Measurements from ENCODE around the gene GAGE10. TPM values are rescaled to one million over a fixed set of nuclear protein-coding genes. Genes with fewer than 3 reads are reported as not detected.

GAGE10 gene
- total and polyA plus RNA-seq, 2 of the 4 experiments (the other 2 are of a cell fraction), result not detected

DNA sequence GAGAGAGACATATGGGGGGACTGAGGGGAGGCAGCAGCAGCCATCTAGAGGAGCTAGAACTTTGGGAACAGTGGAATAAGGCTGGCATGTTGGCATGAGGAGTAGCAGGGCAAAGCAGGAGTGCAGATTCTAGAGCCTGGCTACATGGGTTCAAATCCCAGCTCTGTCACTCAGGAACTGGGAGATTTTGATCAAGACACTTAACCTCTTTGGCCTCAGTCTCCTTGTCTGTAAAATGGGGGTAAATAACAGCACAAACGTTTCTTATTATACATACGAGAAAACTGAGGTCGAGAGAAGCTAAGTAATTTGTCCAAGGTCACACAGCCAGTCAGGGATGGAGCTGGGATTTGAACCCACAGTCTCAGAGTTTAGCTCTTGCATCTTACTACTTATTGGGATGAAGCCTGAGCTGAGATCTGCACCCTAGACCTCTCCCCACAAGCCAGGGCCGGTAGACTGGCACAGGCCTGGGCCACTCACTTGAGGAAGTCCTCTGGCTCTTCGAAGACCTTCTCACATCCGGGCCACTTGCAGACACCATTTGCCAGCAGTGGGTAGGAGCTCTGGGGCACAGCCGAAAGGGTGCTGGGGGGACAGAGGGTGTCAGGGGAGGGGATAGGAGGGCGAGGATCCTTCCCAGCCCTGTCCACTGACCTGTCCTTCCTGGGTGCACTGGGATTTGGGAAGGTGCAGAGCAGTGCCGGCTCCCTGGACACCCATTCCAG, 47.0 kb upstream of the GAGE10 start:
- intact Hi-C loops (cut with micrococcal nuclease) (no loop called here), in situ Hi-C loops (cut with MboI; ENCODE audit: low sequenced_read_pairs) (no loop called here), dilution Hi-C loops (cut with HindIII; ENCODE audit: low sequenced_read_pairs, unreplicated experiment) (no loop called here)
- Histone ChIP-seq H4K5ac (ENCODE audit: low read depth, low read length) (no peak overlapping the region), H3K4me2 (ENCODE audit: low read depth, low read length) (no peak overlapping the region), H3K18ac (ENCODE audit: low read depth, low read length) (no peak overlapping the region), H2BK20ac (ENCODE audit: low read depth, low read length) (no peak overlapping the region), H2AK5ac (ENCODE audit: low read depth, low read length) (no peak overlapping the region), H3K36me3 (ENCODE audit: control insufficient read depth, insufficient read depth, low read length) (no peaks in the 10 kb centered on the region), H2BK5ac (ENCODE audit: low read depth, low read length, poor library complexity, severe bottlenecking) (no peak overlapping the region), H4K20me1 (ENCODE audit: insufficient read depth, low read length) (no peaks in the 10 kb centered on the region), H3K23ac (ENCODE audit: low read depth, low read length) (no peak overlapping the region), H3K9ac (ENCODE audit: low read depth, low read length) (no peak overlapping the region), H3K4me3 (ENCODE audit: insufficient read depth, low read depth, low read length) (no peak overlapping the region), H2AFZ (replicated peaks; ENCODE audit: low read length, poor library complexity) (no peak overlapping the region), H2BK15ac (ENCODE audit: low read depth, low read length) (no peak overlapping the region), H3K9me1 (ENCODE audit: insufficient read depth, low read length) (no peaks in the 10 kb centered on the region), H2AK9ac (replicated peaks; ENCODE audit: low read depth, low read length, poor library complexity) (no peak overlapping the region), H3K27me3 (ENCODE audit: control insufficient read depth, insufficient read depth, low read length) (peaks cover 1% of the 10 kb centered on the region; the same call in 1 of the 2 replicates), H3K27ac (ENCODE audit: insufficient read depth, low read length) (no peak overlapping the region), H2BK120ac (ENCODE audit: low read depth, low read length) (no peak overlapping the region), H4K91ac (ENCODE audit: insufficient read depth, low read depth, low read length) (no peak overlapping the region), H3K79me1 (ENCODE audit: low read depth in 1 of 2, low read length in 2 of 2) (no peaks in the 10 kb centered on the region), H3K9me3 (ENCODE audit: control insufficient read depth, insufficient read depth, low read length) (peaks cover 1% of the 10 kb centered on the region; the same call in 1 of the 2 replicates), H3K4ac (ENCODE audit: low read depth, low read length) (no peak overlapping the region), H3K56ac (ENCODE audit: extremely low read depth, insufficient read depth, low read length) (no peak overlapping the region), H3K14ac (replicated peaks; ENCODE audit: low read depth, low read length) (no peak overlapping the region), H3K4me1 (ENCODE audit: control insufficient read depth, insufficient read depth, low read length) (no peaks in the 10 kb centered on the region), H4K8ac (ENCODE audit: low read depth in 2 of 2, low read length in 2 of 2) (no peak overlapping the region)
- no peak for TF ChIP-seq MXI1 (IDR thresholded peaks at IDR 0.05; ENCODE audit: borderline replicate concordance, low read depth, low read length)
- WGBS, 2 experiments (ENCODE audit: extremely low coverage in 2 of 2, insufficient read length in 1 of 2), result 80% methylated on average over 1 of the region's 9 CpGs; no CpG with 5 or more reads in 1 of the 2 experiments
- BruUV-seq (replicated peaks), result no TSS peak
- ATAC-seq (ENCODE audit: low read depth) (no peak), DNase-seq (no peak)
- ChIA-PET POLR2A (ENCODE audit: unreplicated experiment) (no interaction called here), CTCF (no interaction called here)

Measured in IMR-90 (cell line).